Loucy (cell line): ENCODE data around the gene VPS13D.

ENCODE experiments used
- CTCF ChIP-seq: fragments of 200-600 bp; sonication (generic); conservative IDR thresholded peaks from 2 replicates; pipeline ENCODE4 v1.5.1; 2014; ENCODE audit warnings: mild to moderate bottlenecking, antibody characterized with exemption, low read length
- EZH2phosphoT487 ChIP-seq: fragments of 200-600 bp; IDR thresholded peaks from 2 replicates; pipeline ENCODE4 v1.6.1; 2018; ENCODE audit warnings: antibody characterized with exemption, mild to moderate bottlenecking, moderate library complexity, borderline replicate concordance

GRCh38 chr1:12414444-12415018, 184.7 kb downstream of the VPS13D start:
- TF ChIP-seq CTCF (no peak), EZH2phosphoT487 (no peak)
